GM18858 (cell line): Measurements from ENCODE around the gene HRH4.

ENCODE experiments used
- ATAC-seq: cut with Tn5 transposase; IDR thresholded peaks from one replicate; pipeline ENCODE4 v1.9.1; 2021; ENCODE audit not compliant: unreplicated experiment

HRH4 gene

GRCh38 chr18:24465486-24465885 lies 5.0 kb downstream of the HRH4 start:
- no peak for ATAC-seq

- no peak for ATAC-seq
Measured at GRCh38 chr18:24466771-24467170, 6.3 kb downstream of the HRH4 start.

- ATAC-seq: no peak
Measured at GRCh38 chr18:24470022-24470618, 9.7 kb downstream of the HRH4 start.

- ATAC-seq: no peak
Measured at GRCh38 chr18:24470805-24471204, 10.4 kb downstream of the HRH4 start.

- no peak for ATAC-seq
Measured at GRCh38 chr18:24472591-24472990, 12.2 kb downstream of the HRH4 start.

- ATAC-seq: no peak
Measured at GRCh38 chr18:24474406-24474805, 14.0 kb downstream of the HRH4 start.

- ATAC-seq: no peak
Measured at GRCh38 chr18:24475926-24476589, 15.6 kb downstream of the HRH4 start.

GRCh38 chr18:24479371-24479770 lies 18.9 kb downstream of the HRH4 start:
- no peak for ATAC-seq

GRCh38 chr18:24482821-24483220 lies 22.4 kb downstream of the HRH4 start:
- ATAC-seq: no peak

- ATAC-seq: no peak
Measured at GRCh38 chr18:24485681-24486080, 25.2 kb downstream of the HRH4 start.

- ATAC-seq: no peak
Measured at GRCh38 chr18:24486684-24487083, 26.2 kb downstream of the HRH4 start.

- no peak for ATAC-seq
Measured at GRCh38 chr18:24488824-24489493, 28.5 kb downstream of the HRH4 start.

GRCh38 chr18:24490539-24490938 lies 30.1 kb downstream of the HRH4 start:
- ATAC-seq: no peak

GRCh38 chr18:24491927-24492834 lies 31.7 kb downstream of the HRH4 start:
- ATAC-seq: peak; percentile 78

GRCh38 chr18:24494586-24494985 lies 34.1 kb downstream of the HRH4 start:
- no peak for ATAC-seq

GRCh38 chr18:24497031-24497754 lies 36.8 kb downstream of the HRH4 start:
- ATAC-seq: no peak

- ATAC-seq: no peak
Measured at GRCh38 chr18:24499814-24500213, 39.4 kb downstream of the HRH4 start.

GRCh38 chr18:24500217-24500616 lies 39.8 kb downstream of the HRH4 start:
- no peak for ATAC-seq

GRCh38 chr18:24500766-24501165 lies 40.3 kb downstream of the HRH4 start:
- no peak for ATAC-seq

- no peak for ATAC-seq
Measured at GRCh38 chr18:24502667-24503523, 42.5 kb downstream of the HRH4 start.
